ENCODE results near the gene NOXA1. TPM values are rescaled to one million over a fixed set of nuclear protein-coding genes. Genes with fewer than 3 reads are reported as not detected.
"Not testable (repeated sequence)": the region's sequence is repeated elsewhere in the genome, so short reads cannot be mapped to it uniquely, and the experiment has no call there.

NOXA1 gene
- total RNA-seq, 1 donor from 2014 or later = 12.5 TPM

DNA sequence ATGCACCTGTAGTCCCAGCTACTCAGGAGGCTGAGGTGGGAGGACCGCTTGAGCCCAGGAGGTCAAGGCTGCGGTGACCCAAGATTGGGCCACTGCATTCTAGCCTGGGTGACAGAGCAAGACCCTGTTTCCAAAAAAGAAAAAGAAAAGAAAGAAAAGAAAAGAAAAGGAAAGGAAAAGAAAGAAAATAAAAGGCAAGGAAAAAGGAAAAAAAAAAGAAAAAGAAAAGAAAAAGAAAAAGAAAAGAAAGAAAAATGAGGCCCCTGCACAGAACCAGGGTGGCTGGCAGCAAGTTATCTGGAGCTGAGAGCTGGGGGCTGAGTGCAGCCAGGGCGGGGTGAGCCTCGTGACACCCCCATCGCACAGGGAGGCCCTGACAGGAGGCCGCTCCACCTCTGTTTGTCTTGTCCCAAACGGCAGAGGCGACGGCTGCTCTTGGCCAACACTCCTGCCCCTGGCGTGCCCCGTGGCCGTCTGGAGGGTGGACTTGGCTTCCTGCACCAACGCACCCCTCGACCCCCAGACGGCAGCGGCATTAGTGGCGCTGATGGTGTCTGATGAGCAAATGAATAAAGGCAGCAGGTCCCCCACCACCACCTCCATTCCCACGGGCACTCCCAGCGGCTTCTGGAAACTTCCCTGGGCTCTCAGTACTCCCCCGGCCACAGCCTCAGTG lies 17.0 kb upstream of the NOXA1 start:
- DNase-seq (ENCODE audit: low spot score) = no peak

DNA sequence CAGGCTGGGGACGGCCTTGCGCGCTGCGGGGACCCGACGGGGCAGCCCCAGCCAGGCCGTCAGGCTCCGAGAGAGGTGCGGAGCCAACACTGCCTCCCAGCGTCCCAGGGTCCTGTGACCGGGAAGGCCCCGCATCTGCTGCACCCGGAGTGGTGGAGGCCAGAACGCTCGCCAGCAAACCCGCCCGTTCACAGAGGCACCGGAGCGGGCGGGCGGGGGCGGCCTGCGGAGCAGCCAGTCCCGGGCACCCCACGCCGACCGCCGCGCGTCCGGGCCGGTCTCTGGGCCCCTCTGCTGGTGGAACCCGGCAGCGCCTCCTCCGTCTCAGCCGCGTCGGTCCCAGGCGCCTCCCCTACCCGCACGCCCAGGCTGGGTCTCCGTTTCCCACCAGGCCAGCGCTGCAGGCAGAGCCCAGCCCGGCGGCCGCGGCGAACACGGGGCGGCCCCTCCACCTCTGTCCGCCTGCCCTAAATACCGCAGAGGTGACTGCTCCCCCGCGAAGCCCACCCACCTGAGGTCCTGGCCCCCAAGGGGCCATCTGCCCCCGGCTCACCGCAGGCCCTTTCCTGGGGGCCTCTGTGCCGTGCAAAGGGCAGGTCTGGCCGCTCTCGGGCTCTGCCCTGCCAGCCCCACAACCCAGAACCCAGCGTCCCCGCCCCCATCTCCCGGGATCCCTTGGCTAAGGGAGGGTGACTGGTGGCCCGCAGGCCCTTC lies 16.2 kb upstream of the NOXA1 start:
- DNase-seq (ENCODE audit: low spot score) = no peak

DNA sequence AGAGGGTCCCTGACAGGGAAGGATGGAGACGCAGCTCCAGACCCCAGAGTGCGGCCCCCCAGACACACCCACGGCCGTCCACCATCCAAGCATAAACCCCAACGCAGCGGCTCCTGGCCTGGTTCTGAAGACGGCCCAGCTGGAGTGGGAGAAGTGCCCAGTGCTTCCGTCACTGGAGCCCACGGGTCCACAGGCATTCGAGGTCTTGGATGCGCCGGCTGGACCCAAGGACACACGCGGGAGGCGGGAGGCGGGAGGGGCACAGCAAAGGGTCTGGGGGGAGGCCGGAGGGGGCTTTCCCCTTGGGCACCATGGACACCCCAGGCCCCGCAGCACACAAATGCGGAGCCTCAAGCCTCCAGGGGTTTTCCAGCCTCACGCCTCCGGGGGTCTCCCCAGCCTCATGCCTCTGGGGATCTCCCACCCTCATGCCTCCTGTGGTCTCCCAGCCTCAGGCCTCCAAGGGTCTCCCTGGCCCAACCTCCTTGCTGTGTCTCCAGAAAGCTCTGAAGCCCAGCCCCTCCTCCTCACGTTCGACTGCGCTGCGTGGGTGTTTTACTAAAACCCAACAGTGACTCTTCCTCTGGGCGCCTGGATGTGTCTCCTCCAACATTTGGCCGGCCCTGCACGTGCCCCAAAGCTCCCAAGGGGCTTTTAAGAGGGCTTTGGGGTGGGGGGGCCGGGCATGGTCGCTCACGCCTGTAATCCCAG lies 15.4 kb upstream of the NOXA1 start:
- no peak for DNase-seq (ENCODE audit: low spot score)

DNA sequence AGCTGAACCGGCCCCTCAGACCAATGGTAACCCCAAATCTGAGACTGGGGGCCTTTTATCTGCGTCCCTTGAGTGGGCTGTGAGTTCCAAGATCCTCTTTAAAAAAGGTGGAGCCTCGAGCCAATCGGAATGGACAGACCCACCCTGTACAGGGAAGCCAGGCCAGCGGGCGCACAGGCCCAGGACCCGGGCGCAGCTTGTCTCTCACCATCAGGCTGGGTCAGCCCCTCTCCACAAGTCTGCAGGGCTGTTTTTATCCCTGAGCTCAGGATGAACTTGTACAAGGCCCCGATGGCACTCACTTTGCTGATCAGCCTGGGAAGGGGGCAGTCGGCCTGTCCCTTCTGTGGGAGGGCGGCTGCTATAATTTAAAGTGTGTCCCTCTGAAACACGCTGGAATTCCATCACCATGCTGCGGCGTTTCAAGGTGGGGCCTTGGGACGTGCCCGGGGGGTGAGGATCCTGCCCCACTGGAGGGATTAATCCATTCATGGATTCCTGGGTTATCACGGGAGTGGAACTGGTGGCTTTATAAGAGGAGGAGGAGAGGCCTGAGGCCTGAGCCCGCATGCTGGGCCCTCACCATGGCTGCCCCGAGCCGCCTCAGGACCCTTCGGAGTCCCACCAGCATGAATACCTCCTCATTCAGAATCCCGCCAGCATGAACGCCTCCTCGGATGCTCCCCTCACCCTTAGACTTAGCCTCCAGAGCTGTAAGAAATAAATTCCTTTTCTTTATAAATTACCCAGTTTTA lies 14.4 kb upstream of the NOXA1 start:
- no peak for DNase-seq (ENCODE audit: low spot score)

DNA sequence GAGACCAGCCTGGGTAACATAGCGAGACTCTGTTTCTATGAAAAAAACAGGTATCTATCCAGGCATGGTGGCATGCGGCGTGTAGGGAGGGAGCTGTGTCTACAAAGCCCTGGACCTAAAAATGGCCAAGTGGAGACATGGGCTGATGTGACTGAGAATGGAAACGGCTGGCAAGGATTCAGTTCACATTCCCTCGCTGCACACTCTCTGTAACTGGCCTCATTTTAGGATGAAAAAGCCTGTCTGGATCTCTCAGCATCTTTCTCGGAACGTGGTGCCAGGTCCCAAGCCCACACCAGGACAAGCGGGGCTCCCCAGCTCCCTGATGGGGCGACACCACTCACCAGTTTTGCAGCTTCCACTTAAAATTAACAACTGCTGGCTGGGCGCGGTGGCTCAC lies 13.7 kb upstream of the NOXA1 start:
- no peak for DNase-seq (ENCODE audit: low spot score)

DNA sequence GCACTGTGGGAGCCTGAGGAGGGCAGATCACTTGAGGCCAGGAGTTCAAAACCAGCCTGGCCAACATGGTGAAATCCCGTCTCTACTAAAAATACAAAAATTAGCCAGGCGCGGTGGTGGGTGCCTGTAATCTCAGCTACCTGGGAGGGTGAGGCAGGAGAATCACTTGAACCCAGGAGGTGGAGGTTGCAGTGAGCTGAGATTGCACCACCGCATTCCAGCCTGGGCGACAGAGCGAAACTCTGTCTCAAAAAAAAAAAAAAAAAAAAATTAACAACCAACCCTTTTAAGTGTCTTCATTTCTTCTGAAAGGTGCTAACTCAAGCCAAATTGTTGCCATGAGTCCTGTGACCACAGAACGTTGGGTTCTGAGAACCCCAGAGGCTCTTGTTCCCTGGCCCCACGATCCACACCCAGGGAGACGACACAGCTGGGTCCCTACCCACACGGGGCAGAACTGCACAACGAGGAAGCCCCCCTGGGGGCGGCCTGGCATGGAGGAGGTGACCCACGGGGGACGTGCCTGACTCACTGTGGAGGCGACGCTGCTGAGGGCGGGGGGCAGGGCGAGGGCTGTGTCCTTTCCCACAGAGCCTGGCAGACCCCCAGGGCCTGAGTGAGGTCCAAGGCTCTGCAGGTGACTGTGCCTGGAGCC lies 12.8 kb upstream of the NOXA1 start:
- not testable (repeated sequence) for DNase-seq (ENCODE audit: low spot score)

- DNase-seq (ENCODE audit: low spot score) = no peak
Measured at GRCh38 chr9:137410891-137411249, 12.3 kb upstream of the NOXA1 start.

GRCh38 chr9:137411260-137411644 lies 11.9 kb upstream of the NOXA1 start:
- no peak for DNase-seq (ENCODE audit: low spot score)

GRCh38 chr9:137411645-137412380 lies 11.4 kb upstream of the NOXA1 start:
- DNase-seq (ENCODE audit: low spot score) = peak; percentile 84

DNA sequence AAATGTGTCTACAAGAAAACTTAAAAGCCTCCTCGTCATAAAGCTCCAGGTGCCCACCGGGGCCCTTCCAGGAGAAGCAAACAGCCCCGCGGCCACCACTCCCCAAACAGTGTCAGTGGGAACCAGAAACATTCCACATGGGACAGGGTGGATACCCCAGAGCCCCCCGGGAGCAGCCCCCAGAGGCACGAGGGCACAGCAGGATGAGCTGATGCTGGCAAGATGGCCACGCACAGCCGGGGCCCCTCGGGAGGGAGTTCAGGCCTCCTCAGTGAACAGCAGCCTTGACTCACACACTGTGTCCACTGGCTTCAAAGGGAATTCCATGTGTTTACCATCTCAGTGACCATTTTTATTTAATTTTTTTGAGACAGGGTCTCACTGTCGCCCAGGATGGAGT lies 10.8 kb upstream of the NOXA1 start:
- DNase-seq (ENCODE audit: low spot score) = no peak

DNA sequence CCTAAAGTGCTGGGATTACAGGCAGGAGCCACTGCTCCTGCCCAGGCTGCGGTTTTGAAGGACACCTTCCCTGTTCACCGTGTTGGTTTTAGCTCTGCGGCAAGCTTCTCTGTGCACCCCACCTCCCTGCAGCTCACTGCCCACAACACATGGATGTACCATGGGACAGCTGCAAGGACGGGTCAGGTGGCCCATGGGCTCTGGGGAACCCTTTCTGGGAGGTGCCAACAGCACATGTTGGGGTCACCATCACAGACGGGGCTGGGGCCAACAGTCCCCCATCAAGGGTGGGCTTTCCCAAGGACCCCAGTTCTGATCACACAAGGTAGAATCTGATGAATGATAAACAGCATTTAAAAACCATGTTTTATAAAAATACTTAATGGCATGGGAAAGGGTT lies 7.7 kb upstream of the NOXA1 start:
- DNase-seq (ENCODE audit: low spot score) = no peak

DNA sequence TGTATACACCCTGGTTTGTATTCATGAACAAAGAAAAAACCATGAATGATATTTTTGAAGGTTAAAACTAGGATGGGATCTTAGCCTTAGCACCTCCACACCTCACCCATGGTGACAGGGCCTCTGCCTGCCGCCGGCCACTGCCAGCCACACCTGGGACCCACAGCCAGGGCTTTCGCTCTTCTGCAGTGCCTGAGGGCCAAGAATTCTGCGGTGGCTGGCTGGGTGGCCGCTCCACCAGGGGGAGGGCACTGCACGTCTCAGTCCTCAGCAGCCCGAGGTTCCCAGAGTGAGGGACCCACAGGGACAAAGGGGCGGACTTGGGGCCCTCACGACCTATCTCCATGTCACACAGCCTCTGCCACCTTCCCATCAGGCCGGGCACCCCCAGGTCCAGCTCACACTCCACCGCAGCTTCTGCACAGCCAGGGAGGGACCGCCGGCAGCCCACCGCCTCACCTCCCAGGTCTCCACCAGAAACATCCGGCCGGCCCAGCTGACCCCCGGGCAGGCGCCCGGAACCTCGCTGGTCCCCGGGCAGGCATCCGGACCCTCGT lies 7.1 kb upstream of the NOXA1 start:
- DNase-seq (ENCODE audit: low spot score) = no peak

- no peak for DNase-seq (ENCODE audit: low spot score)
Measured at GRCh38 chr9:137416563-137417151, 6.5 kb upstream of the NOXA1 start.

- DNase-seq (ENCODE audit: low spot score) = no peak
Measured at GRCh38 chr9:137417161-137418021, 5.8 kb upstream of the NOXA1 start.

DNA sequence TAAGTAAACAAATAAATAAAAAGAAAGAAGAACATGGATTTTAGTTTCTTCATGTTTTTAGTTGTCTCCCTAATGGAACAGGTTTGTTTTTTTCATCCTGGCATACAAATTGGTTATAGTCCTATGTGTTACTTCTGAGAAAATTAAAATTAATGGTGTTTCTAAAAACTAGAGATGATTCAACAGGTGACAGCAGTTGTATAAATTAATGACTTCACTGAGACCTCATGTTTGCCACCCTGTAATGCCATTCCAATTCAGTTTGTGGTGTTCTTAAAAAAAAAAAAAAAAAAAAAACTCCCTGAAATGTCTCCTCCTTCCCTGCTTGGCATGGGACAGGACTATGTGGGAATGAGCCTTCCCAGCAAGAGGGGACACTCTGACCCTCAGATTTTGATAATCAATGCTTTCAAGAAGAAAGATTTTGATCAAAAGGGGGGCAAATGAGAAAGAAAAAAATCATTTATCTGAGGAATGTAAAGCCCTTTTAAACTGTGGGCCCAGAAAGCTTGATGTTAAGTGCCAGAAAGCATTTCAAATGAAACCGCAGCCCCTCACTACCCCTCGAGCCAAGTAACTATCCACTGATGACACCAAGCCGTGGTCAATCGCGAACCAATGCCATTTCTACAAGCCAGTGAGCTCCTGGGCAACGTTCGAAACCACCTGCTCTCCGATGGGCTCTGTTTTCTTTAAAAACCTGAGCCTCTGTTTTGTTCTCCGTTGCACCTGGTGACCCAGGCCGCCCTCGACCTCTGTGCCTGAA lies 1.2 kb upstream of the NOXA1 start:
- DNase-seq (ENCODE audit: low spot score) = no peak

DNA sequence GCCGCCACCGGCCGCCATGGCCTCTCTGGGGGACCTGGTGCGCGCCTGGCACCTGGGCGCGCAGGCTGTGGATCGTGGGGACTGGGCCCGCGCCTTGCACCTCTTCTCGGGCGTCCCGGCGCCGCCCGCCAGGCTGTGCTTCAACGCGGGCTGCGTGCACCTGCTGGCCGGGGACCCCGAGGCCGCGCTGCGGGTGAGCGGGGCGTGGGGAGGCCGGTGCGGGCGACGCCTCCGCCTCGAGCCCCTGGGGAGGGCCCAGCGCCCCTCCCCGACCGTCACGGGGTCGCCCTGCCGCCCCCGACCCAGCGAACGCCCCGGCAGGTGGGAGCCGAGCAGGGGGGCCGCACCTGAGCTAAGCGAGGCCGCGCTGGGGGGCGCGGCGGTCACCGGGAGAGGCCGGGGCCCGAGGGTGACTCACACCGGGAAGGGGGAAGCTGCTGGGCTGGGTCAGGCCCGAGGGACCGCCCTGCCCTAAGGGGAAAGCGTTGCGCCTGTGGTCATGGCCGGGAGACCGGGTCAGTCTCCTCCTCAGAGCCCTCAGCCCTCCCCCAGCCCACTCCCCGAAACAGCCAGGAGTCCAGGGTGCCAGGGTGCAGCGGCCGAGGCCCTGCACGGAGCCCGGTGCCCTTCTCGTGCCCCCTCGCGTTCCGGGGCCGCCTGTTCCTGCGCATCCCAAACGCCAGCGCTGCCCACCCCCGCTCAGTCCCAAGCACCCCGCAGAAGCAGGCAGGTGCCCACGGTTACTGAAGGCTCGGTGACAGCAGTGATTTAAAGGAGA lies 510 bp downstream of the NOXA1 start:
- DNase-seq (ENCODE audit: low spot score) = peak; percentile 63

DNA sequence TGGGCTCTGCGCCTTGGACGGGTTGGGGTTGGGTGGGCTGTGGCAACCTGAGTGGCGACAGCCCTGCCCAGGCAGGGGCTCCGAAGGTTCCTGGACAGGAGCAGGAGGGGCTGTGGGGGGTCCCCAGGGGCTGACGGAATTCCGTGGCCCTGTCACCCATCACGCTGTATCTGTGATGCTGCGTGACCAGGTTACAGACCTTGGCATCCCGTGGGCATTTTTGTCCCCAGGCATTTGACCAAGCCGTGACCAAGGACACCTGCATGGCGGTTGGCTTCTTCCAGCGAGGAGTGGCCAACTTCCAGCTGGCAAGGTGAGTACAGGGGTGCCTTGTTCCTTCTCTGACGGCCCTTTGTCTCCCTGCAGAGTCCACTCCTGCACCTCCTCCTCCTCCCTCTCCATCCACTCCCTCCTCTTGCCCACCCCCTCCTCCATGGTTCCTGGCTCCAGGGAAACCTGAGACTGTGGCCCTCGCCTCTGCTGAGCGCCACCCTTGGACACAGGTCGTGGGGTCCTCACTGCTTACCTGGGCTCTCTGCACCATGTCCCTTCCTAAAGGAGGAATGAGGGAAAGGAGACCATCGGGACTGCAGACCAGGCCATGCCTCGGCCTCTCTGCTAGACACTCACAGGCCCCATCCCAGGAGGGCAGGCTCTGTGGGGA lies 3.0 kb downstream of the NOXA1 start:
- no peak for DNase-seq (ENCODE audit: low spot score)

Data from ureter (tissue), 1 donor.